Stromal cell of bone marrow (primary cell): Measurements from ENCODE around the gene IDH3A.

Experiments
- DNase-seq: peaks from one replicate; pipeline ENCODE4 v3.0.0-alpha.2; 2012; ENCODE audit warnings: low read depth

IDH3A gene

DNA sequence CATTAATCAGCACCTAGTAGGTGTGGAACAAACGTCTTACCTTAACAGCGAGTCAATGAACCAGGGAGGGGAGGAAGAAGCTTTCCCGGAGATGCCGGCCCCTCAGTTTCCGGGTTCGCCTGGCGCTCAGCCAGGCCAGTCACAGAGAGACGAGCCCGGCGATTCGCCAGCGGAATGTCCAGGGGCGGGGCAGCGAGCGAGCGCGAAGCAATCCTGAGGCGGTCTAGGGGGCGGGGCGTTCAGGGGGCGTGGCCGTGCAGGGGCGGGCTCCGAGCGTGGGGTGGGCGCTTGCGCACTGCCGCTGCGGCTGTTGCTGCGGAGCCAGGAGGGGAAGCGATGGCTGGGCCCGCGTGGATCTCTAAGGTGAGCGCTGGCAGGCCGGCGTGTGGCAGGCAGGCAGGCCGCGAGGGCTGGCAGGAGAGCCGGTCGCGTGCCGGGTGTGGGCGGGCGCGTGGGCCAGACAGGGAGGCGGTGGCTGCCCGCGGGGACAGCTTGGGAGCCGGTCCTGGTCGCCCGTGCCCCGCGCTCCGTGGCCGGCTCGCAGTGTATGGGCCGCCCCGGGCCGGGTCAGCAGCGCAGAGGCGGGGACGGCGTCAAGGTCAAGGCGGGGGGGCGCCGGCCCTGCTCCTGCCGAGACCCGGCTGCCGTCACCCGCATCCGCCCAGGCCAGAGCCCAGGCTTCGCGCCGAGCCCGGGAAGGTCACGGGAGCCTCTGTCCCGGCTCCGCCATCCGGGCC lies at the start of gene IDH3A:
Gene IDH3A, plus strand, starts transcription at position 295 of the 737 bp plus-strand sequence. Its CDS starts 42 bp downstream, at position 337.
- peak; percentile 89 for DNase-seq

DNA sequence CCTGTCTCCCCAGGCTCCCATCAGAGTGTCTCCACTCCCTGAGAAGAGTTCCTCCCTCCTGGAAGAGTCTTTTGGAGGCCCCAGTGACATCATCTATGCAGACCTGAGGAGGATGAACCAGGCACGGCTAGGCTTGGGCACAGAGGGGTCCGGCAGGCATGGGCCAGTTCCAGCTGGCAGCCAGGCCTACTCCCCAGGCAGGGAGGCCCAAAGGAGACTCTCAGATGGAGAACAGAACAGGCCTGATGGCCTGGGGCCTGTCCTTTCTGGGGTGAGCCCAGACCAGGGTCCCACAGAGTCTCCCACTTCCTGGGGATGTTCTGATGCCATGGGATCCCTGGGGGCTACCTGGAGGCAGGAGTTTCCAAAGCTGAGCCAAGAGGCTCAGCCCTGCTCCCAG lies 48.3 kb upstream of the IDH3A start:
- DNase-seq: no peak

DNA sequence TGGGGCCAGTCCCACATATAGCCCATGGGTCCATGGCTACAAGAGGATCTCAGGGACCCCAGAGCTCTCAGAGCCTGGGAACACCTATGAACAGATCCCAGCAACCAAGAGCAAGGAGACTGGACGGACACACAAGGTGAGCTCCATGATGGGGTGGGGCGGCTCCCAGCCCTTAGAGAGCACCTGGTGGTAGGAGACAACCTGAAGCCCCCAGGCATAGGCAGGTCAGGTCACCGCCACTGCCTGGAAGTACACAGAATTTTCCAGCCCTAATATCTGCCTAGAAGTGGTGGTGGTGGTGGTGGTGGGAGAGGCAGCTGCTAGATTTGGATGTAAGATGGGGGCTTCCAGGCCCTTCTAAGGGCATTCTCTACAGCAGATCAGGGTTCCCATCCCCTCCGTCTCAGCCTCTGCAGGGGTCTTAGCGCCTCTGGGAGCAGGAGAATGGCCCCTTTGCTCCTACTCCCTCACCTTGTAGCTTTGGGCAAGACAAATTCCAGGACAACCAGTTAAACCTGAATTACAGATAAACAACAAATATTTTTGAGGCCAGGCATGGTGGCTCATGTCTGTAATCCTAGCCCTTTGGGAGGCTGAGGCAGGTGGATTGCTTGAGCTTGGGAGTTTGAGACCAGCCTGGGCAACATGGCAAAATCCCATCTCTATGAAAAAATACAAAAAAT lies 47.6 kb upstream of the IDH3A start:
- DNase-seq: no peak

DNA sequence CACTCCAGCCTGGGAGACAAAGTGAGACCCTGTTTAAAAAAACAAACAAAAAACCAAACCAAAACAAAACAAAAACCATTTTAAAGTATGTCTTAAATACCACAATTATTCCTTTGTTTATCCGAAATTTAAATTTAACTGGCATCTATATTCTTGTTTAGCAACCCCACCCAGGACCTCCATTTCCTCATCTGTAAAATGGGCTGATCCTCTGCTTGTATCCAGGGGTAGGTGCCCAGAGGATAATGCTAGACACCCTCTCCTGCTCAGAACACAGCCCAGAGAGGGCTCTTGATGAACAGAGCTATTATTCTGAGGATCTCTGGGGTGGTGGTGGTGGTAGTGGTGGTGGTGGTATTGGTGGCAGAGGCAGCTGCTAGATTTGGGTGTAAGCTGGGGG lies 47.0 kb upstream of the IDH3A start:
- DNase-seq: no peak

DNA sequence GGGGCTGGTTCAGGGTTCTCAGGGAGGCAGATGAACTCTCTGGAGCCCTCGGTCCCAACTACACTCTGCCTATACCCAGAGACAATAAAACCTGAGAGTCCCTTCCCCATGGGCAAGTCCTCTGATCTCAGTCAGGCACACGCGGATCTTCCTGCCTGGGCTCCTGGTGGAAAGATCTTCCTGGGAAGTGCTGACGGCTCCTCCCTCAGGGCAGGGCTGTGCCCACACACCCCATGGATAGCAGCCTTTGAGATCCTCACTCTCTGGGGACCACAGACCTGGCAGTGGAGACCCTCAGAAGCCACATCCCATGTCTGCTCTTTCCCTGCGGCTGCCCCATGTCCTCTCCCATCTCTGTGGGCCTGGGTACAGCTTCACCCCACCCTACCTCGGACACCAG lies 46.4 kb upstream of the IDH3A start:
- DNase-seq: no peak

DNA sequence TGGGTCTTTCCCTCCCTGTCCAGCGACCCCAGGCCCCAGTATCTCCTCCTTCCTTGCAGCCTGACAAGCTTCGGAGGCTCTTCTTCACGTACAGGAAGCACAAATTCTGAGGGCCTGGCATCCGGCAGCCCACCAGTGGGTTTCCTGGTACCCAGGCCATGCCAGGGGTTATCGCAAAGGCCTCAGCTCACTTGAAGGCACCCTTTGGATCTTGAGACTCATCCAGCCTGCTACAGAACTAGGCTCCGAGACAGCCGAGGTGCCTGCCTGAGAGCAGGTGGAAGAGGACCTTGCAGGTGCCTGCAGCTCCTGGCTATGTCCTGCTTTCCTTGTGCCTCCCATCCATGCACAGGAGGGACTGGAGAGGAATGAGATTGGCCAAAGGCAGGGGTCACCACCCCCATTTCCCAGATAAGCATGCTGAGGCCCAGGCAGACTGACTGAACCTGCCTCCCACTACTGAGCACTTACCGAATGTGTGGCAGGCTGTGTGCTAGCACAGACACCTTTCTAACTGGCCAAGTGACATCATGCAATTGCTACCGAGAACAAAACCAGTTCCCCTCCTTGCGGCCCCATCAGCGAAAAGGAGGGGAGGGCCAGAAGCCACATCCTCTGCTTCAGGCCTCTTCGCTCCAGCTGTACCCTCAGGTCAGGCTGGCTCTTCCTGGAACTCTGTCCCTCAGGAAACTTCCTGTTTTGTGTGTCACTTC lies 45.6 kb upstream of the IDH3A start:
- no peak for DNase-seq

DNA sequence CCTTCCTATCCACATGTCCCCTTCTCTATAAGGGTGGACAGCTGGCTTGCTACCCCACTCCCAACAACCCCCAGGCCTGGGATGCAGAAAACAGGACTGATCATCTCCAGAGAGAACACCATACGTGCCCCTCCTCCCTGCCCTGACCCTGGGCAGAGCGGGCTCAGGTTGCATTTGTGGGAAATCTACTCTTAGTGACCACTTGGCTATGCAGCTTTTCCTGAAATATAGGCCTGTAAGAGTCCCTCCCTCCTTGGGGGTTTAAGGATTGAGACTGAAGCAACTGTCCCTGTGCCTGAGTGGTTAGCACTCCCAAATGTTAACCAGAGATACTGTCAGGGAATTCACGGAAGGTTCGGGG lies 45.1 kb upstream of the IDH3A start:
- DNase-seq: no peak

DNA sequence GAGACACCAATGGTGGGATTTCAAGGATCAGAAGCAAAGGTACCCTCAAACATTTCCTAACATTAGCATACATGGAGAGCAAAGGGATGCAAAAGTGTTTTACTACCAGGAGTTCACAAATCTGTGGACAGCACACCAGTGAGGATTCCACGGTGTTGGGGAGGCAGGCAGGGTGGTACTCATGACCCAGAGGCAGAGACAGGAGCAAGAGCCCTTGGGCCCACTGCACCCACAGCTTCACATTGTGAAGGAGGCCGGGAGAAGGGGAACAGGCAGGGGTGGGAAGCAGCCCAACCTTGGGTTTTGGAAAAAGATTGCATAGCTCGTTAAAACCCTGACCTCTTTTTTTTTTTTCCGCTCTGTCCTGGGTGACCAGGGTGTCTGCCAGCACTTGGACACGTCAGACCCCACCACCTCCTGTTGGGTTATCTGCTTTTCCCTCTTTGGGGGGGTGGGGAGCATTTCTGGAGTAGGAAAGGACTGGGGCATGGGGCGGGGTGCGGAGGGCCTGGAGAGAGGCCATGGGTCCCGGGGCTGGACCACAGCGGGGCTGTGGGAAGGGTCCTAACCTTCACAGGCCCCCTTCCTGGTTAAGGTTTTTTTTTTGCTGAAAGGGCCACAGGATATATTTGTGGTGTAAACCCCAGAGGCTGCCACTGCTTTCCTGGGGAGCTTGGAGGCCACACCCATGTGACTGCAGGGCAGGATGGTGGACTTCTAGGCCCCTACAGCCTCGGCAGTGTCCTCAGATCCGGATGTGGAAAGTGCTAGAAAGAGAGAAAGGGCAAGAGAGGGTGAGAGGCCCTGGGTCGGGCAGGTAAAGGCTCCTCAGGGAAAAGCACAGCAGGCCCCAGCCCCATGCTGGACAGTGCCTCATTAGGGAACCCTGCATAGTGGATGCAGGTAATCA lies 44.3 kb upstream of the IDH3A start:
- DNase-seq: no peak

DNA sequence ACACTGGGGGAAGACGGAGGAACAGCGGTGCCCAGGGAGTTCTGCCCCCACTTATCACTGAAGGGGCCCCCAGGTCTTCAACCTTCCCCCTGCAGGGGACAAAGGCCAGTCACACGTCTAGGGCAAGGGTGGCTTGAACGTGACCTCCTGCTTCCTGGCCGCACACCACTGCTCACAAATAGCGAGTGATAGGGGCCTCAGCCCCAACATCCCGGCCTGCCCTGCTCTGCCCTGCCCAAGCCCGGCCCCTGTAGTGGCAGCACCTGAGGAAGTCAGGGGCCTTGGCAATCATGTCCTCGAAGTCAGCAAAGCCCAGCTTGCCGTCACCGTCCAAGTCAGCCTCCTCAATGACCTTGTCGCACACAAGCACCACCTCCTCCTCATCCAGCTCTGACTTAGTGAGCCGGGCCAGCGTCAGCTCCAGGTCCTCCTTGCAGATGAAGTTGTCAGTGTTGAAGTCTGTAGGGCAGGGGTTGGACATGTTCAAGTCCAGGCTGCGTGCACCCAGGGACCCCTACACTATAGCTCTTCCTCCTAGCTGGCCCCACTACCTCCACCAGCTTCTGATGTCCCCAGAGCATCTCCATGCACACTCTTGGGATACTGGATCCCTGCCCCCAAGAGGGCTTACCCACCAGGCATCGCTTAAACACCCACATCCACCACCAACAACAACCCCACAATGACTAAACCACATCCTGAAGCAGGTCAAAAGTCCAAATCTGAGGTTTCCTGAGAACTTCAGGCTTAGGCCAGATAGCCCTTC lies 43.5 kb upstream of the IDH3A start:
- DNase-seq: no peak

DNA sequence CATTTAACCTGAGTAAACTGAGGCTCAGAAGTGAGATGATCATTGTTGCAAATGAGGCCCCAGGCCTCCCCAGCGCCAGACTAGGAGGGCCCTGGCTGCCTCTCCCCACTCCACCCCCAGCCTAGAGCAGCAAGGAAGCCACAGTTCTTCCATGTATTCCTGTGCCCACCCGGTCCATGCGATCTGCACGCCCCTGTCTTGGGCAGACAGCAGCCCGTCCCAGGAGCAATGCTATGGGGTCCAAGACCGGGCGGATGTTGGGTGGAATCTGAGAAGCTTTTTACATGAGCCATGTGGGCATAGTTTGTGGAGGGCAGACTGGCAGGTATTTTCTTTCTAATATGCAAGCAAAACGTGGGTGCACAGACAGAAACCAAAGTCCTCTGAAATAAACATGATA lies 41.7 kb upstream of the IDH3A start:
- DNase-seq: no peak

DNA sequence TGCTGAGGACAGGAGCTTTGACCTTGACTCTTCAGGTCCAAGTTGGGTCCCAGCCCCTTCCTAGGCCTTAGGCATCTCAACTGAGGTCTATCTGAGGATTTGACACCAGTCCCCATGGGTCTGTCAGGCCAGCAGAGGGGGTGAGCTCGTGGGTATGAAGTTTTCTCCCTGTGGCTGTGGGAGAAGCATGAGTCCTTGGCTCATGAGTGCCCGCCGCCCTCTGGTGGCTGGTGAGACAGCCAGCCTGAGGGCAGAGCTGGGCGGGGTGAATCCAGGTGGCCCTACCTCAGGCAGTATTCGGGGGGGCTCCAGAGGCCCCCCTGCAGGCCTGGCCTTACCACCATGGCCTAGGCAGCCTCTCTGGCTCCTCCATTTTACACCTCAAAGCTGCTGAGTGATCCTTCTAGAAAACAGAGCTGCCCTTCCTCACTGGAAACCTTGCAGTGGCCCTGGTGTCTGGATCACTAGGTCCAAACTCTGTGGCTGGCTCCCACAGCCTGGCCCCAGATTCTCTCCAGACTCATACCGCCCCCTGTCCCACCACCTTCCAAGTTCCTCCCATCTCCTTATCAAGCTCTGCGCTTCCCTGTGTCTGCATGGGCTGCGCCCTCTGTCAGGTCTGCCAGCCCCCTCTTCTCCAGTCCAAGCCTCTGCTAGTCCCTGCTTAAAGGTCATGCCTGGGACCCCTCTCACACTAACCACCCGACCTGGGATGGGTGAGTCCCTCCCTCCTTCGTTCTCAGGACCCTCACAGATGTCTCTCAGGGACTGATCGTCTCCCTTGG lies 40.7 kb upstream of the IDH3A start:
- DNase-seq: peak; percentile 66

DNA sequence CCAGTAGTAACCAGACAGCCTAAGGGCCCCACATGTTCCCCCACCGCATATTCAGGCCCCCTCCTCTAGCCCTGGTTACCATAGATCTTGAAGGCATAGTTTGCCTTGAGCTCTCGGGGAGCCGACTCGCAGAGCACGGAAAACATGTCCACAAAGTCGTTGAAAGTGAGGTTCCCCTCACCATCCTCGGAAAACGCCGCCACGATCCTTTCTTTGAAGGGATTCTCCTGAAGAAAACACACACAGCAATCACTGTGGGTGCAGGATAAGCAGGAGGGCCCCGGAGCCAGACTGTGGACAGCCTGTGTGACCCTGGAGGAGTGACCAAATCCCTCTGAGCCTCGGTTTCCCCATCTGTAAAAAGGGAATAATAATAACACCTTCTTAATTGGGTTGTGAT lies 40.0 kb upstream of the IDH3A start:
- DNase-seq: no peak

DNA sequence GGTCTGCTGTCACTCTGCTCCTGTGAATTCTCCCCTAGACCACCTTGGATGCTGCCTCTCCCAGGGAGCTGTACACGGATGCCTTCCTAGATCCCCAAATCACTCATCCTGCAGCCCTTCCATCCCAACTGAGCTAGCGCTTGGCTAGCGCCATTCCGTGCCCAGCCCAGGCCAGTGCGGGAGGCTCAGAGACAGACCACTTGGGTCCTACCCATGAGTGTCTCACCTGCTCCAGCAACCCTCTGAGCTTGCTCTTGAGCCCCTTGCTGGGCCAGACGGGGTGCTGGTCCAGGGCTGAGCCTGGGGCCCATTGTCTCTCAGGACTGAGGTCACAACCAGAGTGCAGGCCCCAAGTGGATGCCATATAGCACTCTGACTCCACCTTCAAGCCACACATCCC lies 39.1 kb upstream of the IDH3A start:
- DNase-seq: no peak

DNA sequence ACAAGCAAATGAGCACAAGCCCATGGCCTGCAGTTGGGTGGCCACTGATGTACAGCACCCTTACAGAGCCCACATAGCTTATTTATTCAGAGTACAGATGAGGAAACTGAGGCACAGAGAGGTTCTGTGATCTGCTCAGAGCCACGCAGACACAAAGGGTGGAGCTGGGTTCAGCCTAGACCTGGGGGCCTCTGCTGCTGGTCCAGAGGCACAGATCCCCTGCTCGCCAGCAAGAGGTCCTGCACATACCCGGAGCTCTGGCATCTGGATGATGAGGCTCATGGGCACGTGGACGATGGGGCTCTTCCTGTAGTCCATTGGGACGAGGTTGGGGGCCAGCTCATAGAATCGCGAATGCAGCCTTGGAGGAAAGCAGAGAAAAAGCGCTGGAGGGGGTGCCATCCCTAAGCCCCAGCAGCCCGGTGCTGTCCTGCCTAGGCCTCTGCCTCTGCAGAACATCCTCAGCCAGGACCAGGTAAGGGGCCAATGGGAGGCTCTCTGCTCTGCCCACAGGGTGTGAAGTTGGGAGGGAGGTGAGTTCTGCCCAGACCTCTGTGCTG lies 38.2 kb upstream of the IDH3A start:
- no peak for DNase-seq

DNA sequence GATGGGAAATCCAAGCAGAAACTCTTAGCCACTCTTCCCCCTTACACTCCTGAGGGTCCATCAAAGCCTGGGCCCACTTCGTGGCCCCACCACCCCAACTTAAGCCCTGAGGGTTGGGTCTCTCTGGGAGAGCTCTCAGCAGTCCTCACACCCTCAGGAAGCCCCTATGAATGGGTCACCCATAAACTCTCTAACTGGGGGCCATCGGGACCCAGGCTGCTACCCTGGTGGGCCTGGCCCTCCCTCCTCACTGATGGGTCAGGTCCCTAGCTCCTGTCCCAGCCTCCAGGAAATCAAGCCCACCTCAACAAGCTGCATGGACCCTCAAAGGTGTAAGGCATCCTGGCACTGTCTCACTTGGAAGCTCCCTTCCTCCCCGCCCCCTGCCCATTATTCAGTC lies 37.4 kb upstream of the IDH3A start:
- no peak for DNase-seq

DNA sequence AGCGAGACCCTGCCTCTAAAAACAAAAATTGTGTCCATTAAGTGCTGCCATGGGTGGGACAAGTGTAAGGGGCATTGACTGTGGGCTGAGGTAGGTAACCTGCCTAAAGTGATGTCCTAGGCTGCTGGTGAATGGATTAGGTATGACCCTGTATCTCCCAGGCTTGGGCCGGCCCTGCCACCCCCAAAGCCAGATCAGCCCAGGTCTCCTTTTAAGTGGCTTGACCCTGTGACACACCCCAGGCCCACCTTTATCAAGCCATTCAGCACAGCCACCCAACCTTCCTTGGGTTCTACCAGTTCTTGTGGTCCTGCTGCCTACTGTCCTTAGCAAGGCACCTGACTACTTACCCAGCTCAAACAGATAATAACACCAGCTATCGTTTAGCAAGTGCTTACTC lies 36.6 kb upstream of the IDH3A start:
- DNase-seq: no peak

DNA sequence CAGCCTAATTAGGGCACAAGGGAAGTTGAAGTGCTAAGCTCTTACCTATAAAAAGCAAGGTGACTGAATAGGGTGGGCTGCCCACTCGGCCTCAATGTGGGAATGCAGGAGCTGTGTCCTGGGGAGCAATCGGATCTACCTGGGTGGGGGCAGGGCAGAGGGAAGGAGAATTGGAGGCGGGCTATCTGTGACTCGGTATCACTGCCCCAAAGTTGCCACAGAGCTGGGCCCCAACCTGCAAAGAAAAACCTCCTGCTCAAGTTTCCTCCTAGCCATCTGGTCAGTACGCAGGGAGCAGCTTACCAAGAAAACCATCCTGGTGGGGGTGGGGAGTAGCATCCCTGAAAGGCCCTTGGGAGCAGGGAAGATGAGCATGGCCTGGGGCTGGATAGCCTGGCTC lies 28.6 kb upstream of the IDH3A start:
- no peak for DNase-seq

DNA sequence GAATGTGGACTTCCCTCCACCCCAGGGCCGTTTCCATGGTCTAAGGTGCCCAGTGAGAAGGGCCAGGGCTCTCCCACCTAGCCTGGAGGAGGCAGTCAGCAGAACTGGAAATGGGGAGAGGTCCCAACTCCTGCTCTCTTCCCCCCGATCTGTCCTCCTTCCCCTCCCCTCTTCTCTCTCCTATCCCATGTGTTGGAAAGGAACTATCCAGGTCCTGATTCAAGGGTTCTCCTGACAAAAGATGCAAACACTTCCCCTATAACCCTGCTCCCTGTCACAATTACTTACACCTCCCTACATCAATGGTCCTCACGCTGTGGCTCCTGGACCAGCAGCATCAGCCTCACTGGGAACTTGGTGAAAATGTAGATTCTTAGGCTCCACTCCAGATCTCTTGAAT lies 23.9 kb upstream of the IDH3A start:
- no peak for DNase-seq

DNA sequence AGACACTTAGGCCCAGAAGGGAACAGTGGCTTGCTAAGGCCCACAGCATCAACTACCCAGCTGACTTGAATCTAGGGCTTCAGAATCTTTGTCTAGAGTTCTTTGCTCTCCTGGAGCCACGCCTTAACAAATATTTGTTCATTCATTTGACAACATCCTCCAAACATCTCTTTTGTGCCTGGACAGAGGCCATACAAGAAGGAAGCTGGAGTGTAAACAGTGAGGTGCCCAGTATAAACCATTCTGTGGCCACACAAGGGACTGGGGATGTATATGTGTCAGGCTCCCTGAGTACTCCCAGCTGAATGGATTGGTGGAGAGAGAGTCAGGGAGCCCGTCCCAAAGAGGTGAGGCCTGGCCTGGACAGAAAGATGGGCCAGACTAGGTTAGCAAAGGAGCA lies 21.3 kb upstream of the IDH3A start:
- DNase-seq: no peak

DNA sequence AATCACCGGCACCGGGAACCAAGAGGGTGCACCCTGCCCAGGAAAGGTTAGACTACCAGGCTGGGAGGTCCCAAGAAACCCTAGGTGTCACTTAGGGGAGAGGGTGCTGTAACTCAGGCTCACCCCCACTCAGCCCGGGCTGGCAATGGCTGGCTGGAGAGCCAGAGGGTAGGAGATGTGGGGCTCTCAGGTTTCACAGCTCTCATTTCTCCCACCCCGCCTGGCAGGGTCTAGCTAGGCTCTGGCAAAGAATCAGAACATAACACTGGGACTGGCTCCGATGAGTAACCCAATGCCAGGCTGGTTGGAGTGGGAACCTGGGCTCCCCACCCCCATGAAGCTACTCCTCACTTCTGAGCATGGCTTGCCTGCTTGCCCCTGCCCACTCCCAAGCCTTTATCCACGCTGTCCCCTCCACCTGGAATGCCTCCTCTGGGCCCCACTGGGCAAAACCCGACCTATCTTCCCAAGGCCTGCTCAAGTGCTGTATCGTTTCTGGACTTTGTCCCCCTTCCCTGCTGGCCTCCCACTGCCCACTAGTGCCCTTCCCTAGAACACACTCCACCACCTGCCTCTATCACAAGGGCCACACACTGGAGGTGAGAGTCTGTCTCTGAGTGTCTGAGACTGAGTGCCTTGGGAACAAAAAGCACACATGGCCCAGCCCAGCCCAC lies 19.9 kb upstream of the IDH3A start:
- no peak for DNase-seq
